Vagina (tissue), 2 donors: ENCODE data around the gene COLGALT1. TPM values are rescaled to one million over a fixed set of nuclear protein-coding genes. Genes with fewer than 3 reads are reported as not detected.
"Not testable (repeated sequence)": the region's sequence is repeated elsewhere in the genome, so short reads cannot be mapped to it uniquely, and the experiment has no call there.

Source experiments
- DNase-seq, 2 donors: peaks; one replicate each; pipeline ENCODE4 v3.0.0-alpha.2; 2017; ENCODE audit errors: extremely low spot score in 2 of 2
- H3K27ac ChIP-seq: fragments of 200-600 bp; sonication (generic); one replicate; pipeline ENCODE4 v1.5.1; 2019
- H3K27me3 ChIP-seq: fragments of 200-600 bp; sonication (generic); one replicate; pipeline ENCODE4 v1.5.1; 2019
- H3K36me3 ChIP-seq, 2 donors: fragments of 200-600 bp; sonication (generic); one replicate each; pipeline ENCODE4 v1.5.1; 2017 to 2019
- H3K4me1 ChIP-seq: fragments of 200-600 bp; sonication (generic); one replicate; pipeline ENCODE4 v1.5.1; 2019
- H3K4me3 ChIP-seq, 2 donors: fragments of 200-600 bp; sonication (generic); 1 replicate in 1 of 2; 2 replicates in 1 of 2; pipeline ENCODE4 v1.5.1; 2016 to 2019
- H3K9me3 ChIP-seq: fragments of 200-600 bp; sonication (generic); one replicate; pipeline ENCODE4 v1.5.1; 2019
- CTCF ChIP-seq, 3 experiments: fragments of 450-650 bp in 2 of 3; fragments of 200-600 bp in 1 of 3; sonication (generic) in 1 of 3; IDR thresholded peaks; one replicate each; pipeline ENCODE4 v1.5.1; 2017 to 2019; ENCODE audit warnings: antibody characterized with exemption in 3 of 3, mild to moderate bottlenecking in 2 of 3, moderate library complexity in 2 of 3
- POLR2A ChIP-seq, 2 donors: fragments of 450-650 bp; IDR thresholded peaks; one replicate each; pipeline ENCODE4 v1.6.1; 2017; ENCODE audit warnings: antibody characterized with exemption in 2 of 2, mild to moderate bottlenecking in 2 of 2, moderate library complexity in 2 of 2
- POLR2AphosphoS5 ChIP-seq, 2 donors: sonication (generic); formaldehyde crosslinking; IDR thresholded peaks; one replicate each; pipeline ENCODE4 v1.9.0; 2017; ENCODE audit warnings: antibody characterized with exemption in 2 of 2, mild to moderate bottlenecking in 2 of 2, low read depth in 1 of 2; ENCODE audit not compliant: insufficient read depth in 1 of 2
- intact Hi-C: fragments of 100-400 bp; cut with DNase I; formaldehyde crosslinking; loops from one replicate; pipeline ENCODE4 v1.15.1; 2023
- total RNA-seq: library from RNA; depleted of rRNA; stranded (reverse); fragments of >200 nt; gene quantifications from one replicate; pipeline ENCODE4 v1.2.3, GENCODE V29; 2016

The COLGALT1 gene
- total RNA-seq, 1 donor from 2014 or later: 55.0 TPM

GRCh38 chr19:17584132-17584531, 28.7 kb downstream of the COLGALT1 start:
- Histone ChIP-seq H3K4me3 (no peak overlapping the region), H3K9me3 (no peaks in the 10 kb centered on the region), H3K27ac (no peak overlapping the region), H3K27me3 (no peaks in the 10 kb centered on the region), H3K36me3 (peaks cover 0 to 16% of the 10 kb centered on the region in 2 donors), H3K4me1 (peaks cover 10% of the 10 kb centered on the region)
- no peak for DNase-seq
- no peak for TF ChIP-seq POLR2A (IDR thresholded peaks at IDR 0.05)
- TF ChIP-seq POLR2AphosphoS5 (IDR thresholded peaks at IDR 0.05; ENCODE audit: insufficient read depth in 1 of 2, low read depth in 1 of 2): no peak
- no peak for TF ChIP-seq CTCF (IDR thresholded peaks at IDR 0.05)
- intact Hi-C loops: no loop called here

- H3K9me3 ChIP-seq, H3K4me1 ChIP-seq, H3K36me3 ChIP-seq, intact Hi-C loops, DNase-seq, H3K27me3 ChIP-seq, H3K4me3 ChIP-seq, H3K27ac ChIP-seq: not testable (repeated sequence)
Observed at GRCh38 chr19:17585395-17585794, 29.9 kb downstream of the COLGALT1 start.

GRCh38 chr19:17590866-17591265, 35.4 kb downstream of the COLGALT1 start:
- no peaks in the 10 kb centered on the region for H3K4me1 ChIP-seq
- no peak for TF ChIP-seq POLR2A (IDR thresholded peaks at IDR 0.05)
- intact Hi-C loops: no loop called here
- DNase-seq: no peak
- no peaks in the 10 kb centered on the region for H3K9me3 ChIP-seq
- no peaks in the 10 kb centered on the region for H3K36me3 ChIP-seq
- H3K4me3 ChIP-seq: no peak overlapping the region
- H3K27me3 ChIP-seq: no peaks in the 10 kb centered on the region
- H3K27ac ChIP-seq: no peak overlapping the region

- DNase-seq, H3K27ac ChIP-seq, intact Hi-C loops, H3K36me3 ChIP-seq, H3K4me3 ChIP-seq, H3K27me3 ChIP-seq, H3K9me3 ChIP-seq, H3K4me1 ChIP-seq: not testable (repeated sequence)
Observed at GRCh38 chr19:17594296-17594695, 38.8 kb downstream of the COLGALT1 start.

- H3K27me3 ChIP-seq, H3K36me3 ChIP-seq, H3K9me3 ChIP-seq, H3K4me1 ChIP-seq, H3K27ac ChIP-seq, DNase-seq, H3K4me3 ChIP-seq, intact Hi-C loops: not testable (repeated sequence)
Observed at GRCh38 chr19:17598063-17598462, 42.6 kb downstream of the COLGALT1 start.

- no peak overlapping the region for H3K27ac ChIP-seq
- no peaks in the 10 kb centered on the region for H3K36me3 ChIP-seq
- no peaks in the 10 kb centered on the region for H3K4me1 ChIP-seq
- no peaks in the 10 kb centered on the region for H3K9me3 ChIP-seq
- no peaks in the 10 kb centered on the region for H3K27me3 ChIP-seq
- intact Hi-C loops: no loop called here
- no peak for DNase-seq
- no peak overlapping the region for H3K4me3 ChIP-seq
- TF ChIP-seq POLR2AphosphoS5 (IDR thresholded peaks at IDR 0.05; ENCODE audit: insufficient read depth in 1 of 2, low read depth in 1 of 2): no peak
- TF ChIP-seq CTCF (IDR thresholded peaks at IDR 0.05): no peak
- TF ChIP-seq POLR2A (IDR thresholded peaks at IDR 0.05): no peak
Observed at GRCh38 chr19:17598953-17599352, 43.5 kb downstream of the COLGALT1 start.

- H3K4me3 ChIP-seq: no peak overlapping the region
- intact Hi-C loops: no loop called here
Observed at GRCh38 chr19:17599780-17600179, 44.3 kb downstream of the COLGALT1 start.

GRCh38 chr19:17601683-17602082, 46.2 kb downstream of the COLGALT1 start:
- H3K9me3 ChIP-seq: no peaks in the 10 kb centered on the region
- peaks cover 14% of the 10 kb centered on the region for H3K4me1 ChIP-seq
- no peak for TF ChIP-seq POLR2A (IDR thresholded peaks at IDR 0.05)
- no peak for TF ChIP-seq CTCF (IDR thresholded peaks at IDR 0.05)
- TF ChIP-seq POLR2AphosphoS5 (IDR thresholded peaks at IDR 0.05; ENCODE audit: insufficient read depth in 1 of 2, low read depth in 1 of 2): no peak
- H3K27me3 ChIP-seq: no peaks in the 10 kb centered on the region
- intact Hi-C loops: no loop called here
- H3K36me3 ChIP-seq: no peaks in the 10 kb centered on the region
- no peak for DNase-seq
- no peak overlapping the region for H3K27ac ChIP-seq
- no peak overlapping the region for H3K4me3 ChIP-seq

More at GRCh38 chr19:17599780-17600179, 44.3 kb downstream of the COLGALT1 start:
- Histone ChIP-seq H3K4me1 (no peaks in the 10 kb centered on the region), H3K27ac (no peak overlapping the region), H3K27me3 (no peaks in the 10 kb centered on the region), H3K36me3 (no peaks in the 10 kb centered on the region), H3K9me3 (no peaks in the 10 kb centered on the region)
- no peak for DNase-seq
- TF ChIP-seq POLR2AphosphoS5 (IDR thresholded peaks at IDR 0.05; ENCODE audit: insufficient read depth in 1 of 2, low read depth in 1 of 2): no peak
